Mucosa of rectum (tissue), 2 donors: Measurements from ENCODE around the gene RICTOR.

ENCODE experiments used
- H3K27ac ChIP-seq, 2 donors: one replicate each; pipeline ENCODE4 v1.7.0; 2013; ENCODE audit warnings: inconsistent platforms in 2 of 2, low read depth in 2 of 2, low read length in 2 of 2
- H3K27me3 ChIP-seq, 2 donors: one replicate each; pipeline ENCODE4 v1.7.0; 2013; ENCODE audit warnings: low read length in 2 of 2; ENCODE audit not compliant: control insufficient read depth in 2 of 2, insufficient read depth in 2 of 2
- H3K36me3 ChIP-seq, 2 donors: one replicate each; pipeline ENCODE4 v1.7.0; 2013; ENCODE audit warnings: low read length in 2 of 2; ENCODE audit not compliant: control insufficient read depth in 2 of 2, insufficient read depth in 2 of 2
- H3K4me1 ChIP-seq, 2 donors: one replicate each; pipeline ENCODE4 v1.7.0; 2013; ENCODE audit warnings: low read length in 2 of 2, mild to moderate bottlenecking in 1 of 2; ENCODE audit not compliant: control insufficient read depth in 2 of 2, insufficient read depth in 2 of 2
- H3K4me3 ChIP-seq, 2 donors: one replicate each; pipeline ENCODE4 v1.7.0; 2013; ENCODE audit warnings: low read length in 2 of 2
- H3K9ac ChIP-seq, 2 donors: one replicate each; pipeline ENCODE4 v1.7.0; 2013; ENCODE audit warnings: low read length in 2 of 2, low read depth in 1 of 2, mild to moderate bottlenecking in 1 of 2
- H3K9me3 ChIP-seq, 2 donors: one replicate each; pipeline ENCODE4 v1.7.0; 2013; ENCODE audit warnings: low read length in 2 of 2; ENCODE audit not compliant: control insufficient read depth in 2 of 2
- donor health status: healthy.
- donor health status: Normal muscosa, but diverticular disease.

The RICTOR gene

GRCh38 chr5:39076757-39077728 is 2.8 kb upstream of the RICTOR start:
- peaks cover 5 to 9% of the 10 kb centered on the region in 2 donors for H3K4me1 ChIP-seq

GRCh38 chr5:39076101-39076756 is 2.0 kb upstream of the RICTOR start:
- Histone ChIP-seq H3K36me3 (no peaks in the 10 kb centered on the region), H3K9me3 (no peaks in the 10 kb centered on the region), H3K4me3 (no peak overlapping the region), H3K4me1 (peaks cover 5 to 9% of the 10 kb centered on the region in 2 donors), H3K9ac (no peak overlapping the region), H3K27me3 (no peaks in the 10 kb centered on the region), H3K27ac (peak overlapping the region in 1 of 2 donors; percentile 6)

More at GRCh38 chr5:39076757-39077728, 2.8 kb upstream of the RICTOR start:
- H3K9me3 ChIP-seq, result no peaks in the 10 kb centered on the region
- no peaks in the 10 kb centered on the region for H3K27me3 ChIP-seq
- peak overlapping the region in 1 of 2 donors; percentile 6 for H3K27ac ChIP-seq
- H3K9ac ChIP-seq, result no peak overlapping the region
- H3K36me3 ChIP-seq, result no peaks in the 10 kb centered on the region
- no peak overlapping the region for H3K4me3 ChIP-seq

- Histone ChIP-seq H3K9me3 (no peaks in the 10 kb centered on the region), H3K9ac (peak overlapping the region; percentile 79 to 96), H3K36me3 (no peaks in the 10 kb centered on the region), H3K27me3 (no peaks in the 10 kb centered on the region), H3K4me1 (peaks cover 5 to 9% of the 10 kb centered on the region in 2 donors), H3K27ac (peak overlapping the region; percentile 97 to 99), H3K4me3 (peak overlapping the region; percentile 93 to 96)
These were observed 507 bp downstream of the RICTOR start for GRCh38 chr5:39073767-39074016.

GRCh38 chr5:39072925-39073766 is 1.1 kb downstream of the RICTOR start:
- peak overlapping the region; percentile 93 to 96 for H3K4me3 ChIP-seq
- no peaks in the 10 kb centered on the region for H3K36me3 ChIP-seq
- no peaks in the 10 kb centered on the region for H3K27me3 ChIP-seq
- peaks cover 5 to 9% of the 10 kb centered on the region in 2 donors for H3K4me1 ChIP-seq
- peak overlapping the region; percentile 79 to 96 for H3K9ac ChIP-seq
- peak overlapping the region; percentile 97 to 99 for H3K27ac ChIP-seq
- no peaks in the 10 kb centered on the region for H3K9me3 ChIP-seq

GRCh38 chr5:39068099-39068498 is 6.1 kb downstream of the RICTOR start:
- Histone ChIP-seq H3K4me1 (peaks cover 5 to 12% of the 10 kb centered on the region in 2 donors), H3K4me3 (no peak overlapping the region), H3K27me3 (no peaks in the 10 kb centered on the region), H3K9ac (no peak overlapping the region), H3K9me3 (no peaks in the 10 kb centered on the region), H3K36me3 (peaks cover 5 to 8% of the 10 kb centered on the region in 2 donors), H3K27ac (no peak overlapping the region)

GRCh38 chr5:39064450-39064849 is 9.7 kb downstream of the RICTOR start:
- H3K27ac ChIP-seq, result no peak overlapping the region
- H3K9ac ChIP-seq, result no peak overlapping the region
- peaks cover 5 to 8% of the 10 kb centered on the region in 2 donors for H3K36me3 ChIP-seq
- H3K27me3 ChIP-seq, result no peaks in the 10 kb centered on the region
- H3K9me3 ChIP-seq, result no peaks in the 10 kb centered on the region
- H3K4me3 ChIP-seq, result no peak overlapping the region
- H3K4me1 ChIP-seq, result peaks cover 0 to 14% of the 10 kb centered on the region in 2 donors

- Histone ChIP-seq H3K4me1 (peaks cover 0 to 14% of the 10 kb centered on the region in 2 donors), H3K4me3 (no peak overlapping the region), H3K9me3 (no peaks in the 10 kb centered on the region), H3K27ac (no peak overlapping the region), H3K9ac (no peak overlapping the region), H3K27me3 (no peaks in the 10 kb centered on the region), H3K36me3 (peaks cover 5 to 8% of the 10 kb centered on the region in 2 donors)
These were observed 11.2 kb downstream of the RICTOR start for GRCh38 chr5:39063037-39063436.

GRCh38 chr5:39062530-39062929 is 11.7 kb downstream of the RICTOR start:
- no peak overlapping the region for H3K9ac ChIP-seq
- no peak overlapping the region for H3K4me3 ChIP-seq
- no peaks in the 10 kb centered on the region for H3K27me3 ChIP-seq
- peaks cover 5 to 8% of the 10 kb centered on the region in 2 donors for H3K36me3 ChIP-seq
- peaks cover 0 to 16% of the 10 kb centered on the region in 2 donors for H3K4me1 ChIP-seq
- no peaks in the 10 kb centered on the region for H3K9me3 ChIP-seq
- H3K27ac ChIP-seq, result no peak overlapping the region

- Histone ChIP-seq H3K27me3 (no peaks in the 10 kb centered on the region), H3K9me3 (no peaks in the 10 kb centered on the region), H3K27ac (no peak overlapping the region), H3K9ac (no peak overlapping the region), H3K4me1 (peaks cover 0 to 18% of the 10 kb centered on the region in 2 donors), H3K4me3 (no peak overlapping the region), H3K36me3 (peaks cover 5 to 8% of the 10 kb centered on the region in 2 donors)
These were observed 12.1 kb downstream of the RICTOR start for GRCh38 chr5:39062104-39062503.
